NCI-H526 treated with DMSO at 0.1 percent for 48 hours (cell line): ENCODE measurements around the gene PUSL1.

Experiments used
- DNase-seq: peaks from one replicate; lab custom pipeline; 2025; lab: John Stamatoyannopoulos, UW

PUSL1 gene

GRCh38 chr1:1325288-1326074 lies 17.1 kb downstream of the PUSL1 start:
- DNase-seq: no peak

DNA sequence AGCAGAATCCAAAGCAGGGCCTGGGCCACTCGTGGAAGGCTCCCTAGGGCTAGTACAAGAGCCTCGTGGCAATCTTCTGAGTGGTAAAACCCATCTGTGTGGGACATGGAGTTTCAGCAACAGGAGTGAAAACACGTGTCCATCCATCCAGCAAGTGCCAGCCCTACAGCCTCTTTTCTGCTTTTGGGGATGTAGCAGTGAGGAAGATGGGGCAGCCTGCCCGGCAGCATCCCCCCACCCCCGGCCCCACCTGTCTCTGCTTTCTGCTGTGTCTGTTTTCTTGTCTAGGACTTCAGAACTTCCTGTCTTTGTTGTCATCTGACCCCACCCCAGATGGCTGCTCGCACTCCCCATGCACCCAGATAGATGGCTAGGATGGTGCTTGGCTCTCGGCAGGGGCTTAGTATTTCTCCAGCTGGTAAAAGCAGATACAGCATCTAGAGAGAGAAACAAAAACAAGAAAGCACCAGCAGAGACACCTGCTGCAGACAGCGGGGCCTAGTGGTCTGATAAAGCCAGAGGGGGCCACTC lies 17.7 kb downstream of the PUSL1 start:
- DNase-seq: no peak

DNA sequence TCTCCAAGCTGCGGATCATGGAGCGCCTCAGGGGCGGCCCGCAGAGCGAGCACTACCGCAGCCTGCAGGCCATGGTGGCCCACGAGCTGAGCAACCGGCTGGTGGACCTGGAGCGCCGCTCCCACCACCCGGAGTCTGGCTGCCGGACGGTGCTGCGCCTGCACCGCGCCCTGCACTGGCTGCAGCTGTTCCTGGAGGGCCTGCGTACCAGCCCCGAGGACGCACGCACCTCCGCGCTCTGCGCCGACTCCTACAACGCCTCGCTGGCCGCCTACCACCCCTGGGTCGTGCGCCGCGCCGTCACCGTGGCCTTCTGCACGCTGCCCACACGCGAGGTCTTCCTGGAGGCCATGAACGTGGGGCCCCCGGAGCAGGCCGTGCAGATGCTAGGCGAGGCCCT lies 18.9 kb downstream of the PUSL1 start:
- DNase-seq: no peak

DNA sequence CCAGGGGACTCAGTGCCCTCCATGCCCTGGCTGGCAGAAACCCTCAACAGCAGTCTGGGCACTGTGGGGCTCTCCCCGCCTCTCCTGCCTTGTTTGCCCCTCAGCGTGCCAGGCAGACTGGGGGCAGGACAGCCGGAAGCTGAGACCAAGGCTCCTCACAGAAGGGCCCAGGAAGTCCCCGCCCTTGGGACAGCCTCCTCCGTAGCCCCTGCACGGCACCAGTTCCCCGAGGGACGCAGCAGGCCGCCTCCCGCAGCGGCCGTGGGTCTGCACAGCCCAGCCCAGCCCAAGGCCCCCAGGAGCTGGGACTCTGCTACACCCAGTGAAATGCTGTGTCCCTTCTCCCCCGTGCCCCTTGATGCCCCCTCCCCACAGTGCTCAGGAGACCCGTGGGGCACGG lies 19.9 kb downstream of the PUSL1 start:
- DNase-seq: no peak

GRCh38 chr1:1329304-1330210 lies 21.2 kb downstream of the PUSL1 start:
- no peak for DNase-seq

DNA sequence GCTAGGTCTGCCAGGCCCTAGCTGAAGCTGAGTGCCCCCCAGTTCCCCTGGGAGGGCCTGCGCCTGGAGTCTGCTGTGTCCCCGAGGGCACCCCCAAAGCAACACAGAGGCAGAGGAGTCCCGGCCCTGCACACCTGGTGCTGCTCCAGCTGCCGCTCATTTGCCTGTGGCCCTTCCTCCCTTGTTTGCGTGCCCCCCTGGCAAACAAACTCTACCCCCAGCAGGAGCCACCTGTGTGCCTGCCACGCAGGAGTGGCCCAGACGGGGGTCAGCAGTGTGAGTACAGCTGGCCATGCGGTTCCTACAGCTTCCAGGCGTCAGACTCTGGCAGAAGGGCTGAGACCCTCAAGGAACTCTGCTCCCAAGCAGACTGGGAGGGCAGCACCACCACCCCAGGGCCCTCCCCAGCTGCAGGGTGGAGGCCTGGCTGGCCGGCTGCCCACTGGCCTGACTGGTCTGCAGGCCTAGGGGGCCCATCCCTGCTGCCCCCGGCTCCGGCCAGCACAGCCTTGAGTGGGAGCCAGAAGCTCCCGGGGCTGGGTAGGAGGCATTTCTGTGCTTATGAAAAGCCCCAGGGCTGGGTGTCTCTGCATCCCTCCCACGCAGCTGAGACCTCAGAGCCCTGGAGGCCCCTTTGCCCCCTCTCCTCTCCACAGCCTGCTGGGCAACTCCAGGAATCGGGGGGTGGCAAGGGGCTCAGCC lies 22.1 kb downstream of the PUSL1 start:
- DNase-seq: peak; percentile 19

GRCh38 chr1:1331068-1331965 lies 22.9 kb downstream of the PUSL1 start, which contains the start of gene TAS1R3:
Gene TAS1R3, plus strand, starts transcription at chr1:1331280. Its CDS starts 66 bp downstream, at chr1:1331346.
- DNase-seq: peak; percentile 47

DNA sequence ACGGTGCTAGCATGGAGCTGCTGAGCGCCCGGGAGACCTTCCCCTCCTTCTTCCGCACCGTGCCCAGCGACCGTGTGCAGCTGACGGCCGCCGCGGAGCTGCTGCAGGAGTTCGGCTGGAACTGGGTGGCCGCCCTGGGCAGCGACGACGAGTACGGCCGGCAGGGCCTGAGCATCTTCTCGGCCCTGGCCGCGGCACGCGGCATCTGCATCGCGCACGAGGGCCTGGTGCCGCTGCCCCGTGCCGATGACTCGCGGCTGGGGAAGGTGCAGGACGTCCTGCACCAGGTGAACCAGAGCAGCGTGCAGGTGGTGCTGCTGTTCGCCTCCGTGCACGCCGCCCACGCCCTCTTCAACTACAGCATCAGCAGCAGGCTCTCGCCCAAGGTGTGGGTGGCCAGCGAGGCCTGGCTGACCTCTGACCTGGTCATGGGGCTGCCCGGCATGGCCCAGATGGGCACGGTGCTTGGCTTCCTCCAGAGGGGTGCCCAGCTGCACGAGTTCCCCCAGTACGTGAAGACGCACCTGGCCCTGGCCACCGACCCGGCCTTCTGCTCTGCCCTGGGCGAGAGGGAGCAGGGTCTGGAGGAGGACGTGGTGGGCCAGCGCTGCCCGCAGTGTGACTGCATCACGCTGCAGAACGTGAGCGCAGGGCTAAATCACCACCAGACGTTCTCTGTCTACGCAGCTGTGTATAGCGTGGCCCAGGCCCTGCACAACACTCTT lies 23.8 kb downstream of the PUSL1 start:
- DNase-seq: no peak

DNA sequence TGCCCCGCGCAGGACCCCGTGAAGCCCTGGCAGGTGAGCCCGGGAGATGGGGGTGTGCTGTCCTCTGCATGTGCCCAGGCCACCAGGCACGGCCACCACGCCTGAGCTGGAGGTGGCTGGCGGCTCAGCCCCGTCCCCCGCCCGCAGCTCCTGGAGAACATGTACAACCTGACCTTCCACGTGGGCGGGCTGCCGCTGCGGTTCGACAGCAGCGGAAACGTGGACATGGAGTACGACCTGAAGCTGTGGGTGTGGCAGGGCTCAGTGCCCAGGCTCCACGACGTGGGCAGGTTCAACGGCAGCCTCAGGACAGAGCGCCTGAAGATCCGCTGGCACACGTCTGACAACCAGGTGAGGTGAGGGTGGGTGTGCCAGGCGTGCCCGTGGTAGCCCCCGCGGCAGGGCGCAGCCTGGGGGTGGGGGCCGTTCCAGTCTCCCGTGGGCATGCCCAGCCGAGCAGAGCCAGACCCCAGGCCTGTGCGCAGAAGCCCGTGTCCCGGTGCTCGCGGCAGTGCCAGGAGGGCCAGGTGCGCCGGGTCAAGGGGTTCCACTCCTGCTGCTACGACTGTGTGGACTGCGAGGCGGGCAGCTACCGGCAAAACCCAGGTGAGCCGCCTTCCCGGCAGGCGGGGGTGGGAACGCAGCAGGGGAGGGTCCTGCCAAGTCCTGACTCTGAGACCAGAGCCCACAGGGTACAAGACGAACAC lies 24.5 kb downstream of the PUSL1 start:
- no peak for DNase-seq

DNA sequence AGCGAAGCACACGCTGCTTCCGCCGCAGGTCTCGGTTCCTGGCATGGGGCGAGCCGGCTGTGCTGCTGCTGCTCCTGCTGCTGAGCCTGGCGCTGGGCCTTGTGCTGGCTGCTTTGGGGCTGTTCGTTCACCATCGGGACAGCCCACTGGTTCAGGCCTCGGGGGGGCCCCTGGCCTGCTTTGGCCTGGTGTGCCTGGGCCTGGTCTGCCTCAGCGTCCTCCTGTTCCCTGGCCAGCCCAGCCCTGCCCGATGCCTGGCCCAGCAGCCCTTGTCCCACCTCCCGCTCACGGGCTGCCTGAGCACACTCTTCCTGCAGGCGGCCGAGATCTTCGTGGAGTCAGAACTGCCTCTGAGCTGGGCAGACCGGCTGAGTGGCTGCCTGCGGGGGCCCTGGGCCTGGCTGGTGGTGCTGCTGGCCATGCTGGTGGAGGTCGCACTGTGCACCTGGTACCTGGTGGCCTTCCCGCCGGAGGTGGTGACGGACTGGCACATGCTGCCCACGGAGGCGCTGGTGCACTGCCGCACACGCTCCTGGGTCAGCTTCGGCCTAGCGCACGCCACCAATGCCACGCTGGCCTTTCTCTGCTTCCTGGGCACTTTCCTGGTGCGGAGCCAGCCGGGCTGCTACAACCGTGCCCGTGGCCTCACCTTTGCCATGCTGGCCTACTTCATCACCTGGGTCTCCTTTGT lies 25.3 kb downstream of the PUSL1 start:
- no peak for DNase-seq

GRCh38 chr1:1334835-1335234 lies 26.4 kb downstream of the PUSL1 start:
- no peak for DNase-seq

GRCh38 chr1:1335283-1335682 lies 26.9 kb downstream of the PUSL1 start:
- DNase-seq: no peak

GRCh38 chr1:1335792-1336248 lies 27.4 kb downstream of the PUSL1 start:
- DNase-seq: no peak

DNA sequence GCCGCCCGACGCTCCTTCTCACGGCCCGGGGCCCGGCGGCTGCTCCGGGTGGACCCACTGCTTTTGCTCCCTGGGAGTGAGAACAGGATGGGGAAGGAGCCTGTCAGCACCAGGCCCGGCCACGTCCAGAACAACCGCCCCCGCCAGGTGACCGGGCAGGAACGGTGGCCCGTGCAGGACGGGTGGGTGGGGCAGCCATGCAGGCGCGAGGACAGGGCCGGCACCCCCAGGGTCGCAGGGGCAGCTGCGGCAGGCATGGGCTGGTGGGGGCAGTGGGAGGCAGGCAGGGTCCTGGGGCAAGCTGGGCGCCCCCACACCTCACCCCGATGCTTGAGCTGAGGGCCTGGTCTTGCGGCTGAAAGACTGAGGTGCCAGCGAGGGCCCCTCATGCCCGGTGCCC lies 28.0 kb downstream of the PUSL1 start:
- DNase-seq: no peak

GRCh38 chr1:1336931-1337792 lies 28.8 kb downstream of the PUSL1 start:
- no peak for DNase-seq

- DNase-seq: peak; percentile 24
Observed at GRCh38 chr1:1337793-1338147, 29.4 kb downstream of the PUSL1 start.

GRCh38 chr1:1338278-1338677 lies 29.9 kb downstream of the PUSL1 start:
- no peak for DNase-seq

DNA sequence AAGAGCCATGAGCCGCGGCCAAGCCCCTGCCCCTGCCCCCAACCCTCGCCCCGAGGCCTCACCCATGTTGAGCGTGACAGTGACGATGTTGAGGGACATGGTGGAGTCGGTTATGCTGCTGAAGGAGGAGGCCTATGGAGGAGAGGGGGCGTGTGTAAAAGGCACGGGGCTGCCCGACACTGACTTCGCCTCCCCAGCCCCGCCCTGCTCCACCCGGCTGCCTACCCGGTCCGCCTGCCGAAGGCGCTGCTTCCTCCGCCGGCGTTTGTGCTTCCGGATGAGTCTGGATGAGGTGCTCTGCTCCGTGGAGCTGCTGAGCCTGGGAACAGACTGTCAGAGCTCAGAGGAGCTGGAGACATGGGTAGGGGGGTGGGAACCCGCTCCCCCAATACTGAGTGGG lies 31.8 kb downstream of the PUSL1 start:
- DNase-seq: no peak
